B cell (primary cell): Measurements from ENCODE around the gene MAP4K4. TPM values are rescaled to one million over a fixed set of nuclear protein-coding genes. Genes with fewer than 3 reads are reported as not detected.

Experiments used
- ATAC-seq: fragments of 200-7000 bp; cut with Tn5 transposase; one replicate; pipeline ENCODE4 v1.10.0; 2021; ENCODE audit warnings: low read depth, mild to moderate bottlenecking, moderate number of reproducible peaks, moderate library complexity
- CTCF ChIA-PET: fragments of 350-600 bp; sonication (Branson Sonifier 250); formaldehyde crosslinking; loops from one replicate; lab custom pipeline; 2021; ENCODE audit warnings: antibody characterized with exemption, inconsistent platforms; lab: Charles Lee
- POLR2A ChIA-PET: fragments of 350-600 bp; sonication (Branson Sonifier 250); formaldehyde crosslinking; loops from one replicate; lab custom pipeline; 2021; ENCODE audit warnings: antibody characterized with exemption; lab: Charles Lee
- DNase-seq: peaks from one replicate; pipeline ENCODE4 v3.0.0; 2013
- H2AFZ ChIP-seq: 2 replicates; pipeline ENCODE4 v1.6.1; 2012; ENCODE audit warnings: mild to moderate bottlenecking, low read depth, low read length; ENCODE audit not compliant: insufficient read depth, poor library complexity, severe bottlenecking
- H3K27ac ChIP-seq, 2 donors: 1 replicate in 1 of 2; 2 replicates in 1 of 2; pipeline ENCODE4 v1.5.1; 2012 to 2013; ENCODE audit warnings: low read length in 2 of 2, mild to moderate bottlenecking in 2 of 2, moderate library complexity in 1 of 2
- H3K27me3 ChIP-seq, 4 experiments: fragments of 200-600 bp in 1 of 4; sonication (generic) in 1 of 4; replicated peaks in 1 of 4; 1 replicate in 2 of 4; 2 replicates in 2 of 4; pipeline versions ENCODE4 v1.6.1 to v1.7.0; 2013 to 2016; ENCODE audit warnings: low read length in 3 of 4, mild to moderate bottlenecking in 2 of 4, mixed read lengths in 1 of 4, moderate library complexity in 1 of 4; ENCODE audit not compliant: insufficient read depth in 4 of 4, control insufficient read depth in 3 of 4; ENCODE audit errors: control extremely low read depth in 1 of 4
- H3K36me3 ChIP-seq, 2 experiments: replicated peaks in 1 of 2; 1 replicate in 1 of 2; 2 replicates in 1 of 2; pipeline versions ENCODE4 v1.6.1 to v1.7.1; 2013; ENCODE audit warnings: low read length in 1 of 2; ENCODE audit not compliant: insufficient read depth in 2 of 2, control insufficient read depth in 1 of 2; ENCODE audit errors: control extremely low read depth in 1 of 2, extremely low read depth in 1 of 2
- H3K4me1 ChIP-seq, 2 donors: fragments of 200-600 bp in 1 of 2; sonication (generic) in 1 of 2; 1 replicate in 1 of 2; 2 replicates in 1 of 2; pipeline versions ENCODE4 v1.5.1 to v1.6.1; 2013 to 2017; ENCODE audit warnings: low read length in 2 of 2; ENCODE audit not compliant: control insufficient read depth in 2 of 2, insufficient read depth in 2 of 2
- H3K4me2 ChIP-seq: replicated peaks from 2 replicates; pipeline ENCODE3; 2012; ENCODE audit warnings: mild to moderate bottlenecking, low read depth, low read length; ENCODE audit not compliant: poor library complexity, severe bottlenecking
- H3K4me3 ChIP-seq, 5 experiments: fragments of 200-600 bp in 1 of 5; sonication (generic) in 1 of 5; 1 replicate in 3 of 5; 2 replicates in 2 of 5; pipeline versions ENCODE4 v1.5.1 to v1.7.0; 2011 to 2016; ENCODE audit warnings: low read length in 4 of 5, mild to moderate bottlenecking in 4 of 5, low read depth in 2 of 5, control low read depth in 1 of 5, moderate library complexity in 1 of 5; ENCODE audit not compliant: insufficient read depth in 1 of 5; ENCODE audit errors: control extremely low read depth in 1 of 5, extremely low read depth in 1 of 5
- H3K79me2 ChIP-seq: fragments of 200-600 bp; sonication (generic); one replicate; pipeline ENCODE4 v1.6.0; 2016; ENCODE audit warnings: low read length; ENCODE audit not compliant: control insufficient read depth, insufficient read depth
- H3K9ac ChIP-seq: fragments of 200-600 bp; sonication (generic); 2 replicates; pipeline ENCODE4 v1.6.1; 2017; ENCODE audit warnings: mild to moderate bottlenecking, low read length, moderate library complexity
- H3K9me3 ChIP-seq, 3 donors: one replicate each; pipeline versions ENCODE4 v1.6.1 to v1.7.1; 2013; ENCODE audit warnings: low read length in 2 of 3; ENCODE audit not compliant: control insufficient read depth in 2 of 3, insufficient read depth in 1 of 3; ENCODE audit errors: control extremely low read depth in 1 of 3
- H4K20me1 ChIP-seq: 2 replicates; pipeline ENCODE4 v1.6.0; 2012; ENCODE audit warnings: mild to moderate bottlenecking, low read length; ENCODE audit not compliant: insufficient read depth, control insufficient read depth, poor library complexity, severe bottlenecking
- H3K27ac Mint-ChIP-seq: one replicate; pipeline ENCODE4 v1.8.0; 2021; ENCODE audit warnings: mixed read lengths
- H3K27me3 Mint-ChIP-seq: one replicate; pipeline ENCODE4 v1.8.0; 2021; ENCODE audit warnings: mixed read lengths
- H3K4me1 Mint-ChIP-seq: one replicate; pipeline ENCODE4 v1.8.0; 2021; ENCODE audit warnings: mixed read lengths
- H3K4me3 Mint-ChIP-seq: one replicate; pipeline ENCODE4 v1.8.0; 2021; ENCODE audit warnings: mixed read lengths
- H3K9me3 Mint-ChIP-seq: one replicate; pipeline ENCODE4 v1.8.0; 2022; ENCODE audit warnings: mixed read lengths; ENCODE audit not compliant: insufficient read depth
- CTCF ChIP-seq: fragments of 200-600 bp; IDR thresholded peaks from one replicate; pipeline ENCODE4 v1.8.0; 2022; ENCODE audit warnings: antibody characterized with exemption, mild to moderate bottlenecking
- EZH2 ChIP-seq: IDR thresholded peaks from 2 replicates; pipeline ENCODE4 v1.6.1; 2012; ENCODE audit warnings: borderline replicate concordance, low read depth, mild to moderate bottlenecking, moderate library complexity, low read length; ENCODE audit not compliant: insufficient read depth, poor library complexity, severe bottlenecking
- WGBS: methylation state at CpG from one replicate; pipeline ENCODE4 v1.1.5; 2013; ENCODE audit warnings: missing lambda C conversion rate; ENCODE audit not compliant: insufficient coverage; 5-methylcytosine and 5-hydroxymethylcytosine counted together
- intact Hi-C: fragments of 100-400 bp; cut with micrococcal nuclease; formaldehyde crosslinking; loops from one replicate; pipeline ENCODE4 v1.10.0; 2022
- polyA plus RNA-seq: library from polyadenylated mRNA; depleted of rRNA; stranded (reverse); fragments of >200 nt; gene quantifications from 2 replicates; pipeline ENCODE4 v1.2.3, GENCODE V29; 2012
- total RNA-seq, 2 donors: library from RNA; stranded (reverse); fragments of 120-200 nt in 1 of 2; gene quantifications; 1 replicate in 1 of 2; 2 replicates in 1 of 2; pipeline versions ENCODE4 v1.2.3 to v1.2.4, GENCODE V29; 2013 to 2022

MAP4K4 gene
- total and polyA plus RNA-seq, 2 donors (not counting 1 experiment from before 2014, with no cell fraction given): 54.8 to 280 TPM

- Mint-ChIP-seq H3K4me1 (peaks cover 79% of the 10 kb centered on the region), H3K4me3 (no peak overlapping the region), H3K27me3 (no peaks in the 10 kb centered on the region), H3K9me3 (no peaks in the 10 kb centered on the region), H3K27ac (peak overlapping the region; percentile 56)
- ATAC-seq (no peak), DNase-seq (no peak)
- 86% methylated on average over 1 of the region's 4 CpGs for WGBS
- intact Hi-C loops: no loop called here
- Histone ChIP-seq H3K36me3 (peaks cover 7 to 20% of the 10 kb centered on the region in 2 experiments), H4K20me1 (peaks cover 85% of the 10 kb centered on the region), H3K4me2 (no peak overlapping the region), H3K79me2 (peaks cover 99% of the 10 kb centered on the region), H3K4me3 (no peak overlapping the region), H3K27ac (peak overlapping the region in 1 of 2 donors; percentile 42), H2AFZ (no peak overlapping the region), H3K27me3 (no peaks in the 10 kb centered on the region), H3K9ac (no peak overlapping the region), H3K4me1 (peaks cover 20 to 29% of the 10 kb centered on the region in 2 donors), H3K9me3 (no peaks in the 10 kb centered on the region)
- ChIA-PET POLR2A (interaction anchor here (0.6 kb wide), 1 partner anchor 13 kb away, joined by 12 read pairs; no protein-coding TSS in a partner anchor), CTCF (no interaction called here)
- no peak for TF ChIP-seq CTCF
- no peak for TF ChIP-seq EZH2
Measured at GRCh38 chr2:101788995-101789970, 91.8 kb downstream of the MAP4K4 start.

GRCh38 chr2:101790416-101790815 lies 92.9 kb downstream of the MAP4K4 start:
- Mint-ChIP-seq H3K27ac (no peak overlapping the region), H3K9me3 (no peaks in the 10 kb centered on the region), H3K4me1 (peaks cover 80% of the 10 kb centered on the region), H3K4me3 (no peak overlapping the region), H3K27me3 (no peaks in the 10 kb centered on the region)
- no peak for ATAC-seq
- no peak overlapping the region for H2AFZ ChIP-seq
- H3K27me3 ChIP-seq: no peaks in the 10 kb centered on the region
- peaks cover 17 to 26% of the 10 kb centered on the region in 2 donors for H3K4me1 ChIP-seq
- H3K27ac ChIP-seq: no peak overlapping the region
- H3K4me2 ChIP-seq: no peak overlapping the region
- 95% methylated on average over 3 of the region's 5 CpGs for WGBS
- no peak for TF ChIP-seq CTCF
- no peak for TF ChIP-seq EZH2
- POLR2A ChIA-PET: no interaction called here
- CTCF ChIA-PET: no interaction called here
- H3K9ac ChIP-seq: no peak overlapping the region
- peaks cover 99% of the 10 kb centered on the region for H3K79me2 ChIP-seq
- no peaks in the 10 kb centered on the region for H3K9me3 ChIP-seq
- intact Hi-C loops: no loop called here
- H4K20me1 ChIP-seq: peaks cover 85% of the 10 kb centered on the region
- no peak overlapping the region for H3K4me3 ChIP-seq
- peaks cover 7 to 20% of the 10 kb centered on the region in 2 experiments for H3K36me3 ChIP-seq
- no peak for DNase-seq
